HG02870 (cell line): ENCODE measurements around the gene PRSS22.

ENCODE experiments used
- ATAC-seq: cut with Tn5 transposase; IDR thresholded peaks from one replicate; pipeline ENCODE4 v1.9.1; 2021; ENCODE audit warnings: mild to moderate bottlenecking, moderate library complexity; ENCODE audit not compliant: unreplicated experiment

PRSS22 gene

GRCh38 chr16:2852731-2853507, 5.1 kb downstream of the PRSS22 start:
- ATAC-seq: no peak

DNA sequence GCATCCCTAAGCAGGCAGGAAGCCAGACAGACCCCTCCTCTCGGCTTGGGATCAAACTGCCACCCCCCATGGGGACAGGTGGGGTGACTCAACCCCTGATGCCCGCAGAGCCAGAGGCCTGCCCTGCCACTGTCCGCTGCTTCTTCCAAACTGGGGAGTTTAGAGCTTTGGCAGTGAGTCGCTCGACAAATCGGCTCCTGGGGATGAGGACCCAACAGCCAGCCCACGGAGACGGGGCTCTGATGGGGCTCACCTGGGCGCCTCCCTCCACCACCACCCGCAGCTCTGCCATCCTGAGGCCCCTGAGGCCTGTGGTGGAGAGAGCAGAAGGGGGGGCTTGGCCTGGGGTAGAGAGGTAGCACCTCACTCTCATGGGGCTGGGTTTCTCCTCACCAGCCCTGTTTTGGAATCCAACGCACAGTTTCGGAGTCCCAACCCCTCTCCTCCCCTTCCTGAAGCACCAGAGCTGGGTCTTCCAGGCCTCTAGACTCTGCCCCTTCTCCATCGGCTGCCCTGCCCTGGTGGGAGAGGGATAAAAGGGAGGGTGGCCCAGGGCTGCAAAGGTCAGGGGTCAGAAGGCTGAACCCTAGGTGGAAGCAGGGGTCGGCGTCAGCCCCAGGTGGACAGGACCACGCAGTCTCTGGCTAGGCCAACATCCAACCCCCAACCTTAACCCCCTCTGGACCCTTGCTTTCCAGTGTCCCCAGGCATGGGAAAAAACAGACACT, 5.8 kb downstream of the PRSS22 start:
- no peak for ATAC-seq

GRCh38 chr16:2848933-2849725, 8.8 kb downstream of the PRSS22 start:
- no peak for ATAC-seq

GRCh38 chr16:2846511-2847310, 11.3 kb downstream of the PRSS22 start:
- no peak for ATAC-seq

GRCh38 chr16:2845116-2845515, 12.9 kb downstream of the PRSS22 start:
- ATAC-seq: no peak

DNA sequence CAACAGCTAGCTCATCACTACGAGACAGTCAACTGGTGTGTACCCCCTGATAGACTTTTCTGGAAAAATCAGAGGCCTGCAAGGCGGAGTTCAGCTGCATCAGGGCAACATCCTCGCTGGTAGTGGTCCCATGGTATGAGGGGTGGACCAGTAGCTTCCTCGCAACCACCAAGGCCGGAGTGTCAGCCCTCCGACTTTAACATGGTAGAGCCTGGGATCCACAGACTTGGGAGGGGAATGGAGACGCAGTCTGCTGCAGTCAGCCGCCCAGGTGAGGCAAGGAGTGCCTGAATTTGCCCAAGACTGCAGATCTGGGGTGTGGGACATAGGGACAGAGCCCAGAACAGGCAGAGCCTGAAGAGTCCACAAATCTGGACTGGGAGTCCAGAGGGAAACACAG, 14.4 kb downstream of the PRSS22 start:
- ATAC-seq: no peak

DNA sequence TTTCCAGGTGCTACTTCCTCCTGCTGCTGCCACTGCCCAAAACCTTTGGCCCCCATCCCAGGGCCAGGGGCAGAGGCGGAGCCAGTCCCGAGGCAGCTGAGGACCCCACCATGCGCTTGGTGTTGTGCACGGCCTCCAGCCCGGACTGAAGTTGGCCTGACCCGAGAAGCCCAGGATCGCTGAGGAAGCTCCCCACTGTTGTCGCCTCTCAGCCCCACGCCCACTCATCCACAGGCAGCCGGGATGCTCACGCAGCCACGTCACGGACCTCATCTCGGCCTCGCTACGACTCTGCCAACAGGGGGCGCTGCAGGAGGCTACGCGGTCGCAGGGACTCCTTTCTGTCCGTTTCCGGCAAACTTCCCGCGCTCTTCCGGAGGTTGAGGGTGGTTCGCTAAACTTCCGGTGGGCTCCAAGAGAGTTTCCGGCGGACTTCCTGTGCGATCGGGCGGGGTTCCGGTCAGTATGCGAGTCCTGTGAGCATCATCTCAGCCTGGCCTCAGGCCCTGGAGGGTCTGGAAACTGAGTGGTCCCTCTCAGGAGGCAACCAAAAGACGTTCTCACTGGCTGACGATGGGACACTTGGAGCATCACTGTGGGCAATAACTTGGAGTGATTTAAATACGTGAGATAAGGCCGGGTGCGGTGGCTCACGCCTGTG, 15.5 kb downstream of the PRSS22 start:
- ATAC-seq: no peak

- no peak for ATAC-seq
These were observed 16.2 kb downstream of the PRSS22 start for GRCh38 chr16:2841606-2842339.

DNA sequence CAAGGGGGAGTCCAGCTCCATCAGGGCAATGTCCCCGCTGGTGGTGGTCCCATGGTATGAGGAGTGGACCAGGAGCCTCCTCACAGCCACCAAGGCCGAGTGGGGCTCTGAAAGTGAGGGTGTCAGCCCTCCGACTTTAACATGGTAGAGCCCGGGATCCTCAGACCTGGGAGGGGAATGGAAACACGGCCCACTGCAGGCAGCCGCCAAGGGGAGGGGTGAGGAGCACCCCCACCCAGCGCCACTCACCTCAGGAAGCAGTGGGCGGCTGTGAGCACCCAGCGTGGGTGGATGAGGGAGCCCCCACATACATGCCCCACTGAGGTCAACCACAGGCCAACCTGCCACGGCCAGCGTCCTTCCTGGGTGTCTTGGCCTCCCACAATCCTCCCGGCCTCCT, 17.1 kb downstream of the PRSS22 start:
- no peak for ATAC-seq

DNA sequence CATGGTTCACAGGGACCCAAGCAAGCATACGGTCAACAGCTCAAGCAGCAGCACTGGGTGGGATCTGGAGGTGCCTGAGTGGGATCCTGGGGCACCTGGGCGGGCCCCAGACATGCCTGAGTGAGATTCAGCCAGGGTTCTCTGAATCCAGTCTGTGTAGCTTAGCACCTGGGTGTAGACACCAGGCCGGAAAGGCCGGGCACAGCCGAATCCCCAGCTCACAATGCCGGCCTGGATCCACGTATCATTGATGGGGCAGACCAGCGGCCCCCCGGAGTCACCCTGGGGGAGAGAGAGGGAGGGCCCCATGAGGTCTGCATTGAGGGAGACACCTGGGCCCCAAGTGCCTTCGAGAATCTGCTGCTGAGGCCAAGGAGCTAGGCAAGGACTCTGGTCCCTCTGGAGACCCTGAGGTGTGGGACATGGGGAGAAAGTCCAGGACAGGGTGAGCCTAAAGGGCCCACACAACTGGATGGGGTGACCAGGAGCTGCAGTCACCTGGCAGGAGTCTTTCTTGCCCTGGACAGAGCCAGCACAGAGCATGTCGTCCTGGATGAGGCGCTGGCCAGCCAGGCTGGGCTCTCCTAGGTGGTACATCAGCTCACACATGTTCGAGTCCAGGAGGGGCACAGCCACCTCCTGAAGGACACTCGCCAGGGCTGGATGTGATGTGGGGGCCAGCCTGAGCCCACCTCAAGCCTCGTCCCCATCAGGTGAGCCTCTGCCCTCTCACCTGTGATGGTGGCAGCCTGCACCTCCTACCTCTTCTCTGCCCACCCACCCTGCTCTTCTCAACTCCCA, 18.1 kb downstream of the PRSS22 start:
- no peak for ATAC-seq

DNA sequence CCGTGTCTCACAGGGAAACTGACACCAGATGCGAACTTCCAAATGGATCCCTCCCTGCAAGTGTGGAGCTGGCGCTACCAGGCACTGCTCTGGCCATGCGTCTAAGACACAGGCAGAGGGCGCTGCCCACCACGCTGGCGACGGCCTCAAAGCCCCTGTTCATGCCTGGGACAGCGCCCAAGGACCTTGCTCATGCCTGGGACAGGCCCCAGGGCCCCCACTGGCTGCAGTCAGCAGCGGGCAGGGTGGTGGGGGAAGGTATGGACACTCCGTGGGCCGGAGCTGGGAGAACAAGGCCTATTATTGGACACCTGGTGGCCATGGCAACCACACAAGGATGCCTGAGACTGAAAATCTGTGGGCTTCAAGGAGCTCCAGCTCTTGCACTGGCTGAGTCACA, 19.0 kb downstream of the PRSS22 start:
- ATAC-seq: no peak

- no peak for ATAC-seq
These were observed 21.1 kb downstream of the PRSS22 start for GRCh38 chr16:2836646-2837508.

DNA sequence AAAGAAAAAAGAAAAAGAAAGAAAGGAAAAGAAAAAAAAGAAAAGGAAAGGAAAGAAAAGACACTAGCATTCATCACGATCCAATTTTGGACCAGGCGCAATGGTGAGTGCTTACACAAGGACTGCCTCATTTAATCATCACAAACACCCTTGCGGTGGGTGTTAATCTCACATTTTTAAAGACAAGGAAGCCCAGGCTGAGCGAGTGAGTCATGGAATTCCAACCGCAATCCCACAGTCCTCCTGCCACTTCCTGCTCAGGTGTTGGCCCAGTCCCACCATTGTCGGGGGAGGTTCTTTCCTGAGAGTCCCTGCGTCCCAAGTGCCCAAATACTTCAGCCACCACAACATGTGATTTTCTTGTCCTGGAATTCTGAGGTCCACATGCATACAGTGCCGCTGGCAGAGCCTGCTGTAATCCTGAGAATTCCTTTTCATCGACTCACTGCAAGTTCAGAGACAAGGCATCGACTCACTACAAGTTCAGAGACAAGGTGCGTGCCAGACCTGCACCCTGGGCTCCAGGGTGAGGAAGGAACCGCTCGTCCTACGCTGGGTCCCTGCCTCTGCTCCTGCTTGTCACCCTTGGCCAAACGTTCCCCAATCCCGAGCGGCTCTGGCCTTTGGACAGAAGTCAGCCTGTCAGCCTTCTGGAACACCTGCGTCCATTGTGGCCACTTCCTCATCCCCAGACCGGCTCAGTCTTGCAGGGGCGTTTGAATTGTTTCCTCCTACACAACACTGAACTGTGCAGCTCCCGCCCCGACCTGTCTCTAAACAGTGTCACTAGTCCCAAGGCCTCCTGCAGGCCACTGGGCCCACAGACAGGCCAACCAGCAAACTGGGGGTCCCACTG, 22.1 kb downstream of the PRSS22 start:
- ATAC-seq: no peak

DNA sequence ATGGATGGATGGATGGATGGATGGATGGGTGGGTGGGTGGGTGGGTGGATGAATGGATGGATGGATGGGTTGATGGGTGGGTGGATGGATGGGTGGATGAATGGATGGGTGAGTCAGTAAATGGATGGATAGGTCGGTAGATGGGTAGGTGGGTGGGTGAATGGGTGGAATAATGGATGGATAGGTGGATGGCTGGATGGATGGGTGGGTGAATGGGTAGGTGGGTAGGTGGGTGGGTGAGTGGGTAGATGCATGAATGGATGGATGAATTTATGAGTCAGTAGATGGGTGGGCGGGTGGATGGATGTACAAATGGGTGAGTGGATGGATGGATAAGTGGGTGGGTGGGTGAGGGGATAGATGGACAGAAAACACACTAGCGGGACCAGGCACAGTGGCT, 23.0 kb downstream of the PRSS22 start:
- no peak for ATAC-seq

DNA sequence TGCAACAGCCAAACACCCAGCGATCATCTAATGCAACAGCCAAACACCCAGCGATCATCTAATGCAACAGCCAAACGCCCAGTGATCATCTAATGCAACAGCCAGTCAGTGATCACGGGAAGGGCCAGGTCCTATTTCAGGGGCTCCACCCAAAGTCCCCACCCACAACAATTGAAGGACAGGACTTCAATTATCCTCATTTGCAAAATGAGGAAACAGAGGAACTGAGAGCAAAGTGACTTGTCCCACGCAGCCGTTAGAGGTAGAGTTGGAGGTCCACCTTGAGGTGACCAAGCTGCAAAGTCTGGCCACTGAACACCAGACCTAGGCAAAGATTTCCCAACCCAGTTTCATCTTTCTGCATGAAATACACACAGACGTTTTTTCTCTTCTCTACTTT, 24.2 kb downstream of the PRSS22 start:
- no peak for ATAC-seq

GRCh38 chr16:2831203-2831602, 26.8 kb downstream of the PRSS22 start:
- ATAC-seq: no peak

- no peak for ATAC-seq
These were observed 27.6 kb downstream of the PRSS22 start for GRCh38 chr16:2830355-2830695.
